ENCODE data around the gene OR10H1.
"Not testable (repeated sequence)": the region's sequence is repeated elsewhere in the genome, so short reads cannot be mapped to it uniquely, and the experiment has no call there.

OR10H1 gene

GRCh38 chr19:15815306-15815705 is at the start of gene OR10H1:
Gene OR10H1, minus strand, starts transcription at chr19:15815664. Its CDS starts 7,627 bp downstream, at chr19:15808037.
- no peak for DNase-seq (ENCODE audit: low read depth)

GRCh38 chr19:15864824-15865223 is 49.4 kb upstream of the OR10H1 start:
- no peak for DNase-seq (ENCODE audit: low read depth)

- DNase-seq (ENCODE audit: low read depth) = no peak
Measured at GRCh38 chr19:15863272-15863671, 47.8 kb upstream of the OR10H1 start.

- no peak for DNase-seq (ENCODE audit: low read depth)
Measured at GRCh38 chr19:15862444-15862843, 47.0 kb upstream of the OR10H1 start.

- no peak for DNase-seq (ENCODE audit: low read depth)
Measured at GRCh38 chr19:15860522-15860921, 45.1 kb upstream of the OR10H1 start.

- DNase-seq (ENCODE audit: low read depth) = no peak
Measured at GRCh38 chr19:15859187-15859586, 43.7 kb upstream of the OR10H1 start.

GRCh38 chr19:15850385-15850784 is 34.9 kb upstream of the OR10H1 start:
- no peak for DNase-seq (ENCODE audit: low read depth)

- no peak for DNase-seq (ENCODE audit: low read depth)
Measured at GRCh38 chr19:15846923-15847322, 31.5 kb upstream of the OR10H1 start.

GRCh38 chr19:15843894-15844222 is 28.4 kb upstream of the OR10H1 start:
- not testable (repeated sequence) for DNase-seq (ENCODE audit: low read depth)

- DNase-seq (ENCODE audit: low read depth) = no peak
Measured at GRCh38 chr19:15843203-15843893, 27.9 kb upstream of the OR10H1 start.

GRCh38 chr19:15841875-15842569 is 26.6 kb upstream of the OR10H1 start:
- no peak for DNase-seq (ENCODE audit: low read depth)

- no peak for DNase-seq (ENCODE audit: low read depth)
Measured at GRCh38 chr19:15840833-15841232, 25.4 kb upstream of the OR10H1 start.

- not testable (repeated sequence) for DNase-seq (ENCODE audit: low read depth)
Measured at GRCh38 chr19:15839888-15840287, 24.4 kb upstream of the OR10H1 start.

- DNase-seq (ENCODE audit: low read depth) = no peak
Measured at GRCh38 chr19:15838351-15838750, 22.9 kb upstream of the OR10H1 start.

GRCh38 chr19:15837221-15837731 is 21.8 kb upstream of the OR10H1 start:
- peak; percentile 10 for DNase-seq (ENCODE audit: low read depth)

- DNase-seq (ENCODE audit: low read depth) = peak; percentile 73
Measured at GRCh38 chr19:15836330-15837220, 21.1 kb upstream of the OR10H1 start.

GRCh38 chr19:15835565-15836329 is 20.3 kb upstream of the OR10H1 start:
- DNase-seq (ENCODE audit: low read depth) = not testable (repeated sequence)

- DNase-seq (ENCODE audit: low read depth) = not testable (repeated sequence)
Measured at GRCh38 chr19:15834232-15834631, 18.8 kb upstream of the OR10H1 start.

GRCh38 chr19:15831626-15832025 is 16.2 kb upstream of the OR10H1 start:
- DNase-seq (ENCODE audit: low read depth) = no peak

- DNase-seq (ENCODE audit: low read depth) = no peak
Measured at GRCh38 chr19:15829786-15830185, 14.3 kb upstream of the OR10H1 start.

GRCh38 chr19:15829306-15829698 is 13.8 kb upstream of the OR10H1 start:
- no peak for DNase-seq (ENCODE audit: low read depth)

Data from non-pigmented ciliary epithelial cell (primary cell).